ENCODE data around the gene HES4. TPM values are rescaled to one million over a fixed set of nuclear protein-coding genes. Genes with fewer than 3 reads are reported as not detected.
A peak's percentile ranks its signal among the peaks of the same experiment; 100 is the strongest.

HES4 gene
- total and polyA plus RNA-seq, 2 of the 13 experiments (the other 11 are each of a cell fraction or from before 2014, with no cell fraction given), result 8.8 to 10.6 TPM

DNA sequence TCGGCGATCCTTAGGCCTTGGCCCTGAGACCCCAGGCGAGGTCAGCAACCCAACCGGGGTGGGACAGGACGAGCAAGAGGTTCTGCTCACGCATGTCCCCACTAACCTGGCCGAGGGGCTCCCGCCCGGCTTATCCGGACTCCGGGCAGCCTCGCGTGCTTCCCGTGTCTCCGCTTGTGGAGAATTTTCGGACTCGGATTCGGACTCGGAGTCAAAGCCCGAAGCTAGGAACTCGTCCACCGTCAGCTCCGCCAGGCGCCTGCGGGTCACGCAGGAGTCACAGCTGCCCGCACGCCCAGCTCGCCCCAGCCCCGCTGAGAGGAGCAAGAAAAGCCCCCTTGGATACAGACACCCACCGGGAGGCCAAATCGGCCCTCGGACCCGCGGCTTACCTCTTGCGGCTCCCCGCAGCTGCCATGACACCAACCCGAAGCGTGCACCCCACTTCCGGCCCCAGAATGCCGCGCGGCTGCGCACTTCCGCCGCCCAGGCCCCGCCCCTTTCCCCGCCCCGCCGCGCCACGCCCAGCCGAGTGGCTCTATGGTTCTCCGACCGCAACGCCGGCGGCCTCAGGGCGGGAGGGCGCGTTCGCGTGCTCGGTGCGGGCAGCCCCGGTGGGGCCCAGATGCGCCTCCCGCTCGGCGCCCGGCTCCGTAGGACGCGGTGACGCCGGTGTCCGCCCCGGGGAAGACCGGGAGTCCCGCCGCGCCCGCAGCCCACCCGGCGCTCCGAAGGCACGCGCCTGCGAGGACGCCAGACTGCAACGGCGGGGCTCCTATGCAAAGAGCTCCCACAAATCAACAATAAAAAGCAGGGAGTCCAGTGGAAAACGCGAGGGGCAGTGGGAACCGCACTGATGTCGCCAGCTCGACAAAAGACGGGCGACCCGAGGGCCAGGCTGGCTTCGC, 40.8 kb downstream of the HES4 start, which contains the start of gene NOC2L (continued):
- TF ChIP-seq RBAK (CRISPR knock-in tag; IDR thresholded peaks at IDR 0.05), result no peak
- no peak for TF ChIP-seq RNF2 (conservative IDR thresholded peaks at IDR 0.05; ENCODE audit: low read depth)
- no peak for TF ChIP-seq ZIK1 (CRISPR knock-in tag; IDR thresholded peaks at IDR 0.05; ENCODE audit: borderline replicate concordance, low read depth)
- TF ChIP-seq NPAS2 (CRISPR knock-in tag; IDR thresholded peaks at IDR 0.05; ENCODE audit: borderline replicate concordance), result no peak
- TF ChIP-seq DNMT3B (CRISPR knock-in tag; conservative IDR thresholded peaks at IDR 0.05), result no peak
- no peak for TF ChIP-seq ZMAT3 (CRISPR knock-in tag; conservative IDR thresholded peaks at IDR 0.05)
- TF ChIP-seq ATF7 (IDR thresholded peaks at IDR 0.05), result no peak
- TF ChIP-seq ATF7 (CRISPR knock-in tag; IDR thresholded peaks at IDR 0.05), result no peak
- no peak for TF ChIP-seq FOXA1 (IDR thresholded peaks at IDR 0.05)
- no peak for TF ChIP-seq FOXA1 (CRISPR knock-in tag; IDR thresholded peaks at IDR 0.05)
- no peak for TF ChIP-seq RELA (CRISPR knock-in tag; IDR thresholded peaks at IDR 0.05)
- no peak for TF ChIP-seq NFATC3 (CRISPR knock-in tag; IDR thresholded peaks at IDR 0.05)
- TF ChIP-seq, protein P1, sequence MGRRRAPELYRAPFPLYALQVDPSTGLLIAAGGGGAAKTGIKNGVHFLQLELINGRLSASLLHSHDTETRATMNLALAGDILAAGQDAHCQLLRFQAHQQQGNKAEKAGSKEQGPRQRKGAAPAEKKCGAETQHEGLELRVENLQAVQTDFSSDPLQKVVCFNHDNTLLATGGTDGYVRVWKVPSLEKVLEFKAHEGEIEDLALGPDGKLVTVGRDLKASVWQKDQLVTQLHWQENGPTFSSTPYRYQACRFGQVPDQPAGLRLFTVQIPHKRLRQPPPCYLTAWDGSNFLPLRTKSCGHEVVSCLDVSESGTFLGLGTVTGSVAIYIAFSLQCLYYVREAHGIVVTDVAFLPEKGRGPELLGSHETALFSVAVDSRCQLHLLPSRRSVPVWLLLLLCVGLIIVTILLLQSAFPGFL (CRISPR knock-in tag; IDR thresholded peaks at IDR 0.05), result no peak
- no peak for TF ChIP-seq ZNF792 (CRISPR knock-in tag; IDR thresholded peaks at IDR 0.05)
- TF ChIP-seq GATA4 (IDR thresholded peaks at IDR 0.05; ENCODE audit: borderline replicate concordance, low read depth), result no peak
- no peak for TF ChIP-seq ZNF879 (CRISPR knock-in tag; IDR thresholded peaks at IDR 0.05)
- TF ChIP-seq ZNF256 (CRISPR knock-in tag; conservative IDR thresholded peaks at IDR 0.05), result no peak
- TF ChIP-seq, protein P2, sequence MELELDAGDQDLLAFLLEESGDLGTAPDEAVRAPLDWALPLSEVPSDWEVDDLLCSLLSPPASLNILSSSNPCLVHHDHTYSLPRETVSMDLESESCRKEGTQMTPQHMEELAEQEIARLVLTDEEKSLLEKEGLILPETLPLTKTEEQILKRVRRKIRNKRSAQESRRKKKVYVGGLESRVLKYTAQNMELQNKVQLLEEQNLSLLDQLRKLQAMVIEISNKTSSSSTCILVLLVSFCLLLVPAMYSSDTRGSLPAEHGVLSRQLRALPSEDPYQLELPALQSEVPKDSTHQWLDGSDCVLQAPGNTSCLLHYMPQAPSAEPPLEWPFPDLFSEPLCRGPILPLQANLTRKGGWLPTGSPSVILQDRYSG (CRISPR knock-in tag; IDR thresholded peaks at IDR 0.05), result no peak
- TF ChIP-seq, protein P3, sequence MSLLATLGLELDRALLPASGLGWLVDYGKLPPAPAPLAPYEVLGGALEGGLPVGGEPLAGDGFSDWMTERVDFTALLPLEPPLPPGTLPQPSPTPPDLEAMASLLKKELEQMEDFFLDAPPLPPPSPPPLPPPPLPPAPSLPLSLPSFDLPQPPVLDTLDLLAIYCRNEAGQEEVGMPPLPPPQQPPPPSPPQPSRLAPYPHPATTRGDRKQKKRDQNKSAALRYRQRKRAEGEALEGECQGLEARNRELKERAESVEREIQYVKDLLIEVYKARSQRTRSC (CRISPR knock-in tag; IDR thresholded peaks at IDR 0.05; ENCODE audit: low read depth), result no peak
- TF ChIP-seq ONECUT2 (CRISPR knock-in tag; IDR thresholded peaks at IDR 0.05), result no peak
- TF ChIP-seq IRX3 (CRISPR knock-in tag; IDR thresholded peaks at IDR 0.05; ENCODE audit: borderline replicate concordance, low read depth), result no peak
- TF ChIP-seq ZNF629 (CRISPR knock-in tag; conservative IDR thresholded peaks at IDR 0.05), result no peak
- TF ChIP-seq, protein P4, sequence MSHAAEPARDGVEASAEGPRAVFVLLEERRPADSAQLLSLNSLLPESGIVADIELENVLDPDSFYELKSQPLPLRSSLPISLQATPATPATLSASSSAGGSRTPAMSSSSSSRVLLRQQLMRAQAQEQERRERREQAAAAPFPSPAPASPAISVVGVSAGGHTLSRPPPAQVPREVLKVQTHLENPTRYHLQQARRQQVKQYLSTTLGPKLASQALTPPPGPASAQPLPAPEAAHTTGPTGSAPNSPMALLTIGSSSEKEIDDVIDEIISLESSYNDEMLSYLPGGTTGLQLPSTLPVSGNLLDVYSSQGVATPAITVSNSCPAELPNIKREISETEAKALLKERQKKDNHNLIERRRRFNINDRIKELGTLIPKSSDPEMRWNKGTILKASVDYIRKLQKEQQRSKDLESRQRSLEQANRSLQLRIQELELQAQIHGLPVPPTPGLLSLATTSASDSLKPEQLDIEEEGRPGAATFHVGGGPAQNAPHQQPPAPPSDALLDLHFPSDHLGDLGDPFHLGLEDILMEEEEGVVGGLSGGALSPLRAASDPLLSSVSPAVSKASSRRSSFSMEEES (CRISPR knock-in tag; IDR thresholded peaks at IDR 0.05), result no peak
- peak; percentile 77 for TF ChIP-seq POLR2G (IDR thresholded peaks at IDR 0.05; ENCODE audit: low read depth, low read length)
- no peak; the same call in 1 of the 2 replicates for TF ChIP-seq EEA1 (CRISPR knock-in tag; IDR thresholded peaks at IDR 0.05; ENCODE audit: borderline replicate concordance)
- no peak for TF ChIP-seq ZNF207 (IDR thresholded peaks at IDR 0.05; ENCODE audit: borderline replicate concordance)
- TF ChIP-seq POLR2AphosphoS5 (IDR thresholded peaks at IDR 0.05; ENCODE audit: low read depth, low read length), result peak; percentile 76

All from HepG2 (cell line).